Measurements from ENCODE around the gene SLC40A1. TPM values are rescaled to one million over a fixed set of nuclear protein-coding genes. Genes with fewer than 3 reads are reported as not detected.

Gene SLC40A1
- total and polyA plus RNA-seq, 2 of the 8 experiments (the other 6 are each of a cell fraction or from before 2014, with no cell fraction given): 0.03 TPM; not detected in 1

GRCh38 chr2:189623049-189623448 lies 42.5 kb upstream of the SLC40A1 start:
- H3K4me3 ChIP-seq (ENCODE audit: extremely low read depth in 1 of 4, insufficient read depth in 2 of 4, low read depth in 3 of 4, low read length in 4 of 4): no peak overlapping the region
- no peaks in the 10 kb centered on the region for H3K27me3 ChIP-seq (replicated peaks in 1 of 4; ENCODE audit: control insufficient read depth in 3 of 4, extremely low read depth in 1 of 4, insufficient read depth in 3 of 4, low read length in 3 of 4)
- H2BK12ac ChIP-seq (ENCODE audit: low read depth, low read length): no peak overlapping the region
- H3K18ac ChIP-seq (ENCODE audit: extremely low read depth, low read length): no peak overlapping the region
- H2BK120ac ChIP-seq (replicated peaks; ENCODE audit: low read depth, low read length): no peak overlapping the region
- no peak overlapping the region for H4K8ac ChIP-seq (ENCODE audit: extremely low read depth, insufficient read depth, low read length)
- DNase-seq (ENCODE audit: low read depth in 1 of 2, low spot score in 2 of 2): no peak
- H3K36me3 ChIP-seq (ENCODE audit: control insufficient read depth in 2 of 4, insufficient read depth in 4 of 4, low read length in 3 of 4): no peaks in the 10 kb centered on the region
- H3K79me2 ChIP-seq (ENCODE audit: control insufficient read depth in 1 of 2, insufficient read depth in 2 of 2, low read length in 2 of 2): no peaks in the 10 kb centered on the region
- H3K9ac ChIP-seq (replicated peaks in 1 of 4; ENCODE audit: extremely low read depth in 1 of 4, low read depth in 3 of 4, low read length in 3 of 4): no peak overlapping the region
- no peak overlapping the region for H2BK5ac ChIP-seq (ENCODE audit: low read depth, low read length)
- no peak overlapping the region for H4K91ac ChIP-seq (replicated peaks; ENCODE audit: insufficient read length, low read length)
- no peaks in the 10 kb centered on the region for H4K20me1 ChIP-seq (replicated peaks in 1 of 2; ENCODE audit: control insufficient read depth in 1 of 2, insufficient read depth in 2 of 2, low read length in 2 of 2)
- H3K23me2 ChIP-seq (ENCODE audit: low read depth, low read length): no peaks in the 10 kb centered on the region
- H3K4me1 ChIP-seq (replicated peaks in 1 of 4; ENCODE audit: control insufficient read depth in 3 of 4, insufficient read depth in 4 of 4, low read length in 3 of 4): 0 out of 7 replicates have a peak, but pooled peaks cover 0 to 3% (median 0%) of the 10 kb centered on the region in 4 experiments
- H2AK5ac ChIP-seq (ENCODE audit: low read depth, low read length): no peak overlapping the region
- H3K9me3 ChIP-seq (ENCODE audit: insufficient read depth in 2 of 2, low read depth in 1 of 2, low read length in 1 of 2): no peaks in the 10 kb centered on the region
- CTCF ChIA-PET (ENCODE audit: partially characterized antibody): interaction anchor here (1.4 to 2.4 kb wide), 2 partner anchors 9 to 11 kb away, joined by 3 to 9 read pairs; no protein-coding TSS in a partner anchor
- no peak overlapping the region for H2AFZ ChIP-seq (ENCODE audit: low read length)
- TF ChIP-seq KDM1A (IDR thresholded peaks at IDR 0.05; ENCODE audit: borderline replicate concordance, low read length) (no peak), CHD1 (IDR thresholded peaks at IDR 0.05; ENCODE audit: low read depth, low read length) (no peak), SP1 (IDR thresholded peaks at IDR 0.05; ENCODE audit: low read depth, low read length) (no peak), SUZ12 (IDR thresholded peaks at IDR 0.05; ENCODE audit: low read length) (no peak), RXRA (IDR thresholded peaks at IDR 0.05; ENCODE audit: insufficient read depth, low read depth, low read length) (no peak), KDM4A (IDR thresholded peaks at IDR 0.05; ENCODE audit: low read depth, low read length, severe bottlenecking) (no peak), TAF7 (optimal IDR thresholded peaks at IDR 0.05; ENCODE audit: borderline replicate concordance, low read depth, low read length) (no peak), GTF2F1 (IDR thresholded peaks at IDR 0.05; ENCODE audit: borderline replicate concordance, low read depth, low read length) (no peak), NRF1 (IDR thresholded peaks at IDR 0.05; ENCODE audit: low read depth, low read length) (no peak), ZNF274 (IDR thresholded peaks at IDR 0.05; ENCODE audit: borderline replicate concordance, extremely low read depth, low read length) (no peak), TAF1 (IDR thresholded peaks at IDR 0.05; ENCODE audit: low read depth, low read length) (no peak), JUND (IDR thresholded peaks at IDR 0.05; ENCODE audit: low read length) (no peak), SIX5 (IDR thresholded peaks at IDR 0.05; ENCODE audit: low read depth, low read length) (no peak), RAD21 (IDR thresholded peaks at IDR 0.05 in 1 of 2, conservative IDR thresholded peaks at IDR 0.05 in 1 of 2; ENCODE audit: low read depth in 2 of 2, low read length in 2 of 2) (no peak)
- POLR2A ChIA-PET (ENCODE audit: partially characterized antibody): no interaction called here
- no peak for FAIRE-seq
- no peak overlapping the region for H3K14ac ChIP-seq (ENCODE audit: insufficient read length)
- H3K4ac ChIP-seq (replicated peaks; ENCODE audit: insufficient read length, low read depth, low read length): no peak overlapping the region
- H3K27ac ChIP-seq (ENCODE audit: low read depth, low read length): no peak overlapping the region
- H3K4me2 ChIP-seq (ENCODE audit: insufficient read depth in 1 of 2, low read depth in 2 of 2, low read length in 2 of 2): no peak overlapping the region
- 94% methylated on average over 1 of the region's 1 CpG; no CpG with 5 or more reads in 1 of the 2 experiments for WGBS, 2 experiments (ENCODE audit: extremely low coverage in 1 of 2, insufficient coverage in 1 of 2, insufficient read length in 1 of 2, insufficient replicate concordance in 2 of 2, low coverage in 1 of 2, low lambda C conversion rate in 2 of 2, missing lambda C conversion rate in 1 of 2)
- no peaks in the 10 kb centered on the region for H3K79me1 ChIP-seq (ENCODE audit: low read depth, low read length)
- H3K56ac ChIP-seq (replicated peaks; ENCODE audit: insufficient read length, low read depth, low read length): no peak overlapping the region
- H2BK20ac ChIP-seq (ENCODE audit: low read length): no peak overlapping the region
- H3K23ac ChIP-seq (ENCODE audit: insufficient read length): no peak overlapping the region
- no peak overlapping the region for H2BK15ac ChIP-seq (ENCODE audit: low read length)
- no peak overlapping the region for H4K5ac ChIP-seq (ENCODE audit: insufficient read length, low read depth, low read length)

Data from H1 (cell line).